Activated CD4-positive, alpha-beta T cell treated with anti-CD3 and anti-CD28 coated beads for 36 hours (primary cell): ENCODE data around the gene KAT6B. TPM values are rescaled to one million over a fixed set of nuclear protein-coding genes. Genes with fewer than 3 reads are reported as not detected.

ENCODE experiments used
- ATAC-seq: fragments of 200-7000 bp; cut with Tn5 transposase; one replicate; pipeline ENCODE4 v1.10.0; 2021; ENCODE audit warnings: mild to moderate bottlenecking, moderate library complexity
- CTCF ChIA-PET: fragments of 350-600 bp; sonication (Branson Sonifier 250); formaldehyde crosslinking; loops from one replicate; lab custom pipeline; 2021; ENCODE audit warnings: antibody characterized with exemption; lab: Charles Lee
- POLR2A ChIA-PET: fragments of 350-600 bp; sonication (Branson Sonifier 250); formaldehyde crosslinking; loops from one replicate; lab custom pipeline; 2021; ENCODE audit warnings: antibody characterized with exemption, inconsistent platforms; lab: Charles Lee
- DNase-seq: peaks from one replicate; pipeline ENCODE4 v3.0.0-alpha.2; 2020
- H3K27ac Mint-ChIP-seq: one replicate; pipeline ENCODE4 v1.8.0; 2021; ENCODE audit warnings: mixed read lengths
- H3K27me3 Mint-ChIP-seq: one replicate; pipeline ENCODE4 v1.8.0; 2021; ENCODE audit warnings: mixed read lengths
- H3K36me3 Mint-ChIP-seq: one replicate; pipeline ENCODE4 v1.8.0; 2021; ENCODE audit warnings: low read depth, mixed read lengths
- H3K4me1 Mint-ChIP-seq: one replicate; pipeline ENCODE4 v1.8.0; 2021; ENCODE audit warnings: mixed read lengths
- H3K4me3 Mint-ChIP-seq: one replicate; pipeline ENCODE4 v1.8.0; 2021; ENCODE audit warnings: mild to moderate bottlenecking, moderate library complexity, mixed read lengths
- H3K9me3 Mint-ChIP-seq: one replicate; pipeline ENCODE4 v1.8.0; 2021; ENCODE audit warnings: low read depth, mixed read lengths
- intact Hi-C, 2 experiments: fragments of 100-400 bp; cut with DNase I in 1 of 2; cut with micrococcal nuclease in 1 of 2; formaldehyde crosslinking; loops; one replicate each; pipeline versions ENCODE4 v1.14.2 to v1.15.1; 2022 to 2024; cut with DNase I, micrococcal nuclease
- total RNA-seq, 2 experiments: library from RNA; stranded (reverse); gene quantifications; one replicate each; pipeline ENCODE4 v1.2.3, GENCODE V29; 2021

The KAT6B gene
- total RNA-seq, 2 experiments from 2014 or later = 20.0 to 20.9 TPM

GRCh38 chr10:74973741-74974392 is 147.5 kb downstream of the KAT6B start:
- Mint-ChIP-seq H3K9me3 (no peaks in the 10 kb centered on the region), H3K4me3 (no peak overlapping the region), H3K4me1 (peaks cover 35% of the 10 kb centered on the region), H3K36me3 (peaks cover 34% of the 10 kb centered on the region), H3K27ac (no peak overlapping the region), H3K27me3 (no peaks in the 10 kb centered on the region)
- ChIA-PET POLR2A (no interaction called here), CTCF (interaction anchor here (0.9 kb wide), 1 partner anchor 13 kb away, joined by 3 read pairs; no protein-coding TSS in a partner anchor)
- intact Hi-C loops = loop anchor here in 1 of 2 experiments (10.0 kb wide), 1 partner anchor 149 kb away; the partner anchor contains the start of gene KAT6B
- ATAC-seq (no peak), DNase-seq (no peak)

- H3K27me3 Mint-ChIP-seq = no peaks in the 10 kb centered on the region
- CTCF ChIA-PET = interaction anchor here (0.5 to 2.9 kb wide), 4 partner anchors 9 to 83 kb away, joined by 3 to 10 read pairs (median 4); no protein-coding TSS in a partner anchor
- H3K9me3 Mint-ChIP-seq = no peaks in the 10 kb centered on the region
- intact Hi-C loops = loop anchor here in 1 of 2 experiments (5.0 to 10.0 kb wide), 2 partner anchors 78 to 151 kb away; partner anchors contain the start of gene KAT6B
- H3K27ac Mint-ChIP-seq = no peak overlapping the region
- H3K4me3 Mint-ChIP-seq = no peak overlapping the region
- no peak for DNase-seq
- no peak for ATAC-seq
- POLR2A ChIA-PET = no interaction called here
- H3K4me1 Mint-ChIP-seq = peaks cover 27% of the 10 kb centered on the region
- peaks cover 34% of the 10 kb centered on the region for H3K36me3 Mint-ChIP-seq
These were observed 149.4 kb downstream of the KAT6B start for GRCh38 chr10:74975758-74976157.

- DNase-seq (no peak), ATAC-seq (no peak)
- intact Hi-C loops = loop anchor here in 1 of 2 experiments (5.0 to 10.0 kb wide), 2 partner anchors 79 to 152 kb away; partner anchors contain the start of gene KAT6B
- Mint-ChIP-seq H3K9me3 (no peaks in the 10 kb centered on the region), H3K27me3 (no peaks in the 10 kb centered on the region), H3K27ac (no peak overlapping the region), H3K4me1 (peaks cover 27% of the 10 kb centered on the region), H3K36me3 (peaks cover 32% of the 10 kb centered on the region), H3K4me3 (no peak overlapping the region)
- CTCF ChIA-PET = interaction anchor here (1.0 to 2.9 kb wide), 3 partner anchors 9 to 43 kb away, joined by 3 to 10 read pairs (median 5); no protein-coding TSS in a partner anchor
- POLR2A ChIA-PET = no interaction called here
These were observed 150.2 kb downstream of the KAT6B start for GRCh38 chr10:74976565-74976964.

GRCh38 chr10:74977072-74977471 is 150.7 kb downstream of the KAT6B start:
- DNase-seq (no peak), ATAC-seq (peak; percentile 59)
- peaks cover 27% of the 10 kb centered on the region for H3K4me1 Mint-ChIP-seq
- no peaks in the 10 kb centered on the region for H3K27me3 Mint-ChIP-seq
- intact Hi-C loops = loop anchor here in 1 of 2 experiments (5.0 to 10.0 kb wide), 2 partner anchors 80 to 152 kb away; partner anchors contain the start of gene KAT6B
- ChIA-PET CTCF (interaction anchor here (1.0 to 2.9 kb wide), 4 partner anchors 10 to 43 kb away, joined by 3 to 10 read pairs (median 4); no protein-coding TSS in a partner anchor), POLR2A (no interaction called here)
- peak overlapping the region; percentile 10 for H3K4me3 Mint-ChIP-seq
- H3K36me3 Mint-ChIP-seq = peaks cover 31% of the 10 kb centered on the region
- peak overlapping the region; percentile 37 for H3K27ac Mint-ChIP-seq
- no peaks in the 10 kb centered on the region for H3K9me3 Mint-ChIP-seq

GRCh38 chr10:74977913-74978847 is 151.8 kb downstream of the KAT6B start:
- ATAC-seq = peak; percentile 84
- peak overlapping the region; percentile 65 for H3K27ac Mint-ChIP-seq
- H3K4me3 Mint-ChIP-seq = peak overlapping the region; percentile 6
- intact Hi-C loops = loop anchor here (1.0 to 10.0 kb wide), 3 partner anchors 81 to 153 kb away; partner anchors contain the start of gene KAT6B (in 2 of the 2)
- peaks cover 31% of the 10 kb centered on the region for H3K4me1 Mint-ChIP-seq
- ChIA-PET CTCF (interaction anchor here (0.7 to 2.9 kb wide), 4 partner anchors 11 to 257 kb away, joined by 3 to 10 read pairs (median 4); partner anchors contain the start of gene COMTD1), POLR2A (interaction anchor here (0.6 kb wide), 1 partner anchor 39 kb away, joined by 5 read pairs; no protein-coding TSS in a partner anchor)
- H3K9me3 Mint-ChIP-seq = no peaks in the 10 kb centered on the region
- no peaks in the 10 kb centered on the region for H3K27me3 Mint-ChIP-seq
- peaks cover 33% of the 10 kb centered on the region for H3K36me3 Mint-ChIP-seq
- DNase-seq = peak; percentile 68

GRCh38 chr10:74981831-74982633 is 155.6 kb downstream of the KAT6B start:
- Mint-ChIP-seq H3K36me3 (peaks cover 26% of the 10 kb centered on the region), H3K27me3 (no peaks in the 10 kb centered on the region), H3K4me1 (peaks cover 20% of the 10 kb centered on the region), H3K4me3 (no peak overlapping the region), H3K9me3 (no peaks in the 10 kb centered on the region), H3K27ac (no peak overlapping the region)
- no peak for ATAC-seq
- POLR2A ChIA-PET = interaction anchor here (0.7 kb wide), 1 partner anchor 162 kb away, joined by 3 read pairs; no protein-coding TSS in a partner anchor
- CTCF ChIA-PET = no interaction called here
- intact Hi-C loops = no loop called here
- no peak for DNase-seq

- no peaks in the 10 kb centered on the region for H3K27me3 Mint-ChIP-seq
- peaks cover 21% of the 10 kb centered on the region for H3K36me3 Mint-ChIP-seq
- H3K4me3 Mint-ChIP-seq = no peak overlapping the region
- no peaks in the 10 kb centered on the region for H3K9me3 Mint-ChIP-seq
- ChIA-PET POLR2A (no interaction called here), CTCF (no interaction called here)
- H3K27ac Mint-ChIP-seq = no peak overlapping the region
- DNase-seq = no peak
- H3K4me1 Mint-ChIP-seq = peaks cover 14% of the 10 kb centered on the region
- intact Hi-C loops = no loop called here
- ATAC-seq = no peak
These were observed 156.2 kb downstream of the KAT6B start for GRCh38 chr10:74982634-74982982.

GRCh38 chr10:74983383-74983782 is 157.0 kb downstream of the KAT6B start:
- Mint-ChIP-seq H3K9me3 (no peaks in the 10 kb centered on the region), H3K4me1 (peaks cover 9% of the 10 kb centered on the region), H3K27me3 (no peaks in the 10 kb centered on the region), H3K4me3 (no peak overlapping the region), H3K27ac (no peak overlapping the region), H3K36me3 (peaks cover 19% of the 10 kb centered on the region)
- CTCF ChIA-PET = interaction anchor here (1.1 kb wide), 1 partner anchor 11 kb away, joined by 3 read pairs; no protein-coding TSS in a partner anchor
- ATAC-seq (no peak), DNase-seq (no peak)
- POLR2A ChIA-PET = no interaction called here
- intact Hi-C loops = no loop called here

- Mint-ChIP-seq H3K4me3 (no peak overlapping the region), H3K27ac (no peak overlapping the region), H3K4me1 (peaks cover 12% of the 10 kb centered on the region), H3K9me3 (no peaks in the 10 kb centered on the region), H3K36me3 (peaks cover 19% of the 10 kb centered on the region), H3K27me3 (no peaks in the 10 kb centered on the region)
- ATAC-seq (no peak), DNase-seq (no peak)
- ChIA-PET CTCF (interaction anchor here (0.6 kb wide), 1 partner anchor 160 kb away, joined by 3 read pairs; no protein-coding TSS in a partner anchor), POLR2A (interaction anchor here (0.6 kb wide), 1 partner anchor 499 kb away, joined by 4 read pairs; no protein-coding TSS in a partner anchor)
- intact Hi-C loops = no loop called here
These were observed 161.1 kb downstream of the KAT6B start for GRCh38 chr10:74987339-74988053.
